ENCODE results near the gene TNN. TPM values are rescaled to one million over a fixed set of nuclear protein-coding genes. Genes with fewer than 3 reads are reported as not detected.

Gene TNN
- total and polyA plus RNA-seq, 5 experiments from 2014 or later: not detected

- H3K4me3 Mint-ChIP-seq: no peak overlapping the region
- peaks cover 14 to 43% (median 23%) of the 10 kb centered on the region in 5 donors for H3K27me3 Mint-ChIP-seq
- ATAC-seq (no peak), DNase-seq (no peak)
- no peaks in the 10 kb centered on the region for H3K36me3 Mint-ChIP-seq
- peaks cover 0 to 4% (median 0%) of the 10 kb centered on the region in 4 donors for H3K4me1 Mint-ChIP-seq
- H3K9me3 Mint-ChIP-seq: no peaks in the 10 kb centered on the region
- POLR2A ChIA-PET: no interaction called here
- H3K27ac Mint-ChIP-seq: peak overlapping the region in 1 of 10 donors; percentile 24
These were observed 69.7 kb downstream of the TNN start for GRCh38 chr1:175137369-175137768.

- Mint-ChIP-seq H3K9me3 (no peaks in the 10 kb centered on the region), H3K27ac (no peak overlapping the region), H3K36me3 (no peaks in the 10 kb centered on the region), H3K4me3 (no peak overlapping the region), H3K4me1 (peaks cover 0 to 4% (median 0%) of the 10 kb centered on the region in 4 donors), H3K27me3 (peaks cover 14 to 38% (median 24%) of the 10 kb centered on the region in 5 donors)
- no peak for ATAC-seq
- POLR2A ChIA-PET: no interaction called here
- no peak for DNase-seq
These were observed 70.9 kb downstream of the TNN start for GRCh38 chr1:175138579-175138978.

- Mint-ChIP-seq H3K4me1 (peaks cover 0 to 6% (median 0%) of the 10 kb centered on the region in 4 donors), H3K4me3 (no peak overlapping the region), H3K36me3 (no peaks in the 10 kb centered on the region), H3K27ac (no peak overlapping the region), H3K27me3 (peaks cover 8 to 26% (median 21%) of the 10 kb centered on the region in 5 donors), H3K9me3 (no peaks in the 10 kb centered on the region)
- ATAC-seq: no peak
- POLR2A ChIA-PET: no interaction called here
- no peak for DNase-seq
These were observed 78.4 kb downstream of the TNN start for GRCh38 chr1:175145899-175146528.

GRCh38 chr1:175146529-175147213, 79.0 kb downstream of the TNN start:
- no peaks in the 10 kb centered on the region for H3K36me3 Mint-ChIP-seq
- H3K27ac Mint-ChIP-seq: no peak overlapping the region
- POLR2A ChIA-PET: no interaction called here
- peak overlapping the region in 1 of 10 donors; percentile 4 for H3K4me3 Mint-ChIP-seq
- ATAC-seq (peak; percentile 81 to 85), DNase-seq (peak; percentile 29 to 75 (median 53))
- H3K27me3 Mint-ChIP-seq: peaks cover 14 to 33% (median 28%) of the 10 kb centered on the region in 5 donors
- H3K9me3 Mint-ChIP-seq: no peaks in the 10 kb centered on the region
- peaks cover 0 to 6% (median 3%) of the 10 kb centered on the region in 4 donors for H3K4me1 Mint-ChIP-seq

GRCh38 chr1:175147569-175147968, 79.9 kb downstream of the TNN start:
- Mint-ChIP-seq H3K4me1 (peaks cover 3 to 12% (median 4%) of the 10 kb centered on the region in 4 donors), H3K27ac (no peak overlapping the region), H3K36me3 (no peaks in the 10 kb centered on the region), H3K9me3 (no peaks in the 10 kb centered on the region), H3K4me3 (no peak overlapping the region), H3K27me3 (peaks cover 14 to 40% (median 36%) of the 10 kb centered on the region in 5 donors)
- POLR2A ChIA-PET: no interaction called here
- DNase-seq: no peak
- no peak for ATAC-seq

- Mint-ChIP-seq H3K27ac (no peak overlapping the region), H3K4me3 (no peak overlapping the region), H3K36me3 (no peaks in the 10 kb centered on the region), H3K9me3 (no peaks in the 10 kb centered on the region), H3K27me3 (peaks cover 14 to 42% (median 38%) of the 10 kb centered on the region in 5 donors), H3K4me1 (peaks cover 3 to 12% (median 4%) of the 10 kb centered on the region in 4 donors)
- ATAC-seq: no peak
- no peak for DNase-seq
- POLR2A ChIA-PET: no interaction called here
These were observed 80.4 kb downstream of the TNN start for GRCh38 chr1:175148068-175148467.

DNA sequence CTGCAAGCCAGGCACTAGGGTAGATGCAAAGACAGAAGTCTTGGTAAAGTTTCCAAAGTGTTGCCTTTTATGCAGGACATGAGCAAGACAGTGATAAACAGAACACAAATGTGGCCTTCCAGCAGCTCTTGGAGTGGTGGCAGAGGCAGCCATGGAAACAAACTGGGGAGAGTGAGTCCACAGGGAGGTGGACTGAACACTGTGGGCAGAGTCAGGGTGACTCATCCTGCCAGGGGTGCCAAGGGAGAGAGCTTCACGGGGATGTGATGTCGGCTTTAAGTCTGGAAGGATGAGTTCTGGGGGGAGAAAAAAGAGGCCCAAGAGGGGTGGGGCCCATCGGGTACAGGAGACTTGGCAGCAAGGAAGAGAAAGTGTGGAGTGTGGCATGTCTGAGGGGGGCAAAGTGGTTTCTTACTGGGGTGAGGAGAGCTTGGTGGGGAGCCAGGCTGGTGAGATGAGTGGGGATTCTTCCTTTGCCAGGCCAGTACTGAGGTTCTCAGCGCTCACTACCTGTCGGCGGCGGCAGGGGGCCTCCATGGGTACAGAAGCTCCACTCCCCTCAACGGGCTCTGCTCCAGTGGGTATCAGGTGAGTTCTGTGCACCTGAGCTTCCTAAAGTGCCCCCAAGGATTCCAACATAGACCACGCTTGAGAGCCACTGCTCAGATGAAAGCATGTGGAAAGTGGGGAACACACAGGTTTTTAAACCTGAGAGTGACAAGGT, 83.1 kb downstream of the TNN start:
- DNase-seq: no peak
- Mint-ChIP-seq H3K27ac (no peak overlapping the region), H3K9me3 (no peaks in the 10 kb centered on the region), H3K27me3 (peaks cover 22 to 48% (median 40%) of the 10 kb centered on the region in 5 donors), H3K4me1 (peaks cover 9 to 33% (median 19%) of the 10 kb centered on the region in 4 donors), H3K4me3 (no peak overlapping the region), H3K36me3 (no peaks in the 10 kb centered on the region)
- POLR2A ChIA-PET: no interaction called here
- ATAC-seq: no peak

DNA sequence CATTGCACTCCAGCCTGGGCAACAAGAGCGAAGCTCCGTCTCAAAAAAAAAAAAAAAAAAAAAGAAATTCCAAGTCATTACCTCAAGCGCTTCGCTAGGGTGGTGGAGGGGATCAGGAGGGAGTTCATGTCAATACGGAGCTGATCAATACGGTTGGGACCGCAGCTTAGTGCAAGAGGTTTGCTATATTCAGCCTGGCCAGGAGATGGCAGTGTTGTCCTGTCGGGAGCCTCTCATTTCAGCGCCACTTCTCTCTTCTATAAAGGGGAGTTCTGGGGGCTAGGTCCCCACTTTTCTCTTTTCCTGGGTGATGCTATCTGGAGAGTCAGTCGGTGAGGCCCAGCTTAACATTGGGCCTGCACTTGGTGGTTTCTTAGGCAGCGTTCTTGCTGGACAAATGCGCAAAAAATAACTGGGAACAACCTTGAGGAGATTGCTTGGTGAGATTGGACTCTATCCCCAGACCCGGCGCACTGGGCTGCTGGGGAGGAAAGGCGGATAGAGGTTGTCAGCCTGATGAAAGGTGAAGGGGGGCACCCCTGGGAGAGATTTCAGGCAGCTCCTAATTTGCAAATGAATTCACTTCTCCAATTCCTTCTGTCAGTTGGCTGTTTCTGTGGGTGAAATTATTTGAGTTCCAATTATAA, 84.5 kb downstream of the TNN start:
- no peaks in the 10 kb centered on the region for H3K9me3 Mint-ChIP-seq
- H3K36me3 Mint-ChIP-seq: no peaks in the 10 kb centered on the region
- no peak overlapping the region for H3K4me3 Mint-ChIP-seq
- DNase-seq: peak; percentile 43 to 76 (median 67)
- peak; percentile 76 to 86 for ATAC-seq
- no peak overlapping the region for H3K27ac Mint-ChIP-seq
- peaks cover 9 to 34% (median 23%) of the 10 kb centered on the region in 4 donors for H3K4me1 Mint-ChIP-seq
- POLR2A ChIA-PET: interaction anchor here (0.7 to 0.8 kb wide), 2 partner anchors 57 to 166 kb away, joined by 4 to 7 read pairs; no protein-coding TSS in a partner anchor
- H3K27me3 Mint-ChIP-seq: peaks cover 20 to 44% (median 37%) of the 10 kb centered on the region in 5 donors

DNA sequence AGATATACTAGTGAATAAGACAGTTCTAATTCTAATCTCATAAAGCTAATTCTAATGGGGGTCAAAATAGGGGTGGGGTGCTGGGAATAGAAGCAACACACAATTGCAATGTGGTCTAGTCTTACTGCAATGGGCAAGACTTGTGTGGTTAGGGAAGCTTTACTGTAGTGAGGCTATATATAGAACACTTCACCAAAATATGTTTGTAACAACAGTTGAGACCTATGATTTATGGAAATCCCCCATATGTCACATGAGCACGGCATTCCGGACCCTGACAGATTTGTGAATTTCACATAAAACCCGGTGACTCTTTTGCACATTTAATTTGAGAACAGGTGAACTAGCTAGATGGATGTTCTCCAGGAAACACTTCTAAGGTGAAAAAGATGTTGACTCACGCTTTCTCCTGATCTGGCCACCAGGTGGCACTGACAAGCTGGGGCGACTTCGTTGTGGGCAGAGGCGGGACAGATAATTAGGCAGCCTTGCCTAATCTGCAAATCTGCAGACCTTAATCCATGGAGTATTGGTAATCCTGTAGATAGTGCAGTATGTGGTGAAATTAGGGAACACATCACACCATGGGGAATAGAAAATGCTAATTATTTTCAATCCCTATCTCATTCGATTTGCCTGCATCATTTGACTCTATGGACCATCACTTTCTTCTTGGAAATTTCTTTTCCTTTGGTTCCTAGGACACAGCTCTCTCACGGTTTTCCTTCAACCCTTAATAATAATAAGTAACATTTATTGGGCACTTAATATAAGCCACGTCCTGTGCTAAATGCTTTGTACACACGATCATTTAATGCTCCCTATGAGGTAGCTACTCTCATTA, 87.2 kb downstream of the TNN start:
- Mint-ChIP-seq H3K27ac (no peak overlapping the region), H3K27me3 (peaks cover 19 to 43% (median 36%) of the 10 kb centered on the region in 5 donors), H3K36me3 (peaks cover 0 to 16% (median 8%) of the 10 kb centered on the region in 3 donors), H3K4me1 (peaks cover 11 to 45% (median 25%) of the 10 kb centered on the region in 4 donors), H3K9me3 (no peaks in the 10 kb centered on the region), H3K4me3 (no peak overlapping the region)
- peak; percentile 46 to 83 (median 68) for DNase-seq
- POLR2A ChIA-PET: interaction anchor here (1.2 to 1.8 kb wide), 4 partner anchors 35 to 164 kb away, joined by 3 to 9 read pairs (median 5); no protein-coding TSS in a partner anchor
- ATAC-seq: peak; percentile 62 to 73

- H3K4me3 Mint-ChIP-seq: no peak overlapping the region
- peak overlapping the region in 2 of 10 donors; percentile 49 to 71 for H3K27ac Mint-ChIP-seq
- H3K4me1 Mint-ChIP-seq: peaks cover 11 to 46% (median 27%) of the 10 kb centered on the region in 4 donors
- no peak for ATAC-seq
- H3K27me3 Mint-ChIP-seq: peaks cover 19 to 37% (median 33%) of the 10 kb centered on the region in 5 donors
- no peaks in the 10 kb centered on the region for H3K9me3 Mint-ChIP-seq
- POLR2A ChIA-PET: interaction anchor here (1.2 to 1.8 kb wide), 4 partner anchors 34 to 163 kb away, joined by 3 to 9 read pairs (median 5); no protein-coding TSS in a partner anchor
- H3K36me3 Mint-ChIP-seq: peaks cover 0 to 22% (median 8%) of the 10 kb centered on the region in 3 donors
- peak in 1 of 10 donors; percentile 2 for DNase-seq
These were observed 87.8 kb downstream of the TNN start for GRCh38 chr1:175155473-175155856.

GRCh38 chr1:175155936-175156335, 88.3 kb downstream of the TNN start:
- H3K36me3 Mint-ChIP-seq: peaks cover 0 to 27% (median 8%) of the 10 kb centered on the region in 3 donors
- POLR2A ChIA-PET: interaction anchor here (1.5 to 1.8 kb wide), 2 partner anchors 54 to 163 kb away, joined by 6 to 9 read pairs; no protein-coding TSS in a partner anchor
- H3K9me3 Mint-ChIP-seq: no peaks in the 10 kb centered on the region
- DNase-seq (no peak), ATAC-seq (no peak)
- peaks cover 14 to 33% (median 28%) of the 10 kb centered on the region in 5 donors for H3K27me3 Mint-ChIP-seq
- H3K27ac Mint-ChIP-seq: peak overlapping the region in 2 of 10 donors; percentile 49 to 71
- peaks cover 14 to 50% (median 29%) of the 10 kb centered on the region in 4 donors for H3K4me1 Mint-ChIP-seq
- H3K4me3 Mint-ChIP-seq: no peak overlapping the region

All from naive thymus-derived CD8-positive, alpha-beta T cell (primary cell).